Chondrocyte (in vitro differentiated cells): Measurements from ENCODE around the gene FAM222A. TPM values are rescaled to one million over a fixed set of nuclear protein-coding genes. Genes with fewer than 3 reads are reported as not detected.

ENCODE experiments used
- DNase-seq: peaks from one replicate; pipeline ENCODE4 v3.0.0; 2021; ENCODE audit warnings: mixed read lengths, low spot score
- H3K27ac Mint-ChIP-seq: one replicate; pipeline ENCODE4 v1.8.0; 2021; ENCODE audit warnings: mild to moderate bottlenecking, moderate library complexity, mixed read lengths; ENCODE audit not compliant: unreplicated experiment
- H3K27me3 Mint-ChIP-seq: 2 replicates; pipeline ENCODE4 v1.8.0; 2021; ENCODE audit warnings: low read depth, mixed read lengths
- H3K36me3 Mint-ChIP-seq: 2 replicates; pipeline ENCODE4 v1.8.0; 2021; ENCODE audit warnings: low read depth, mixed read lengths
- H3K4me1 Mint-ChIP-seq: 2 replicates; pipeline ENCODE4 v1.8.0; 2021; ENCODE audit warnings: low read depth, mild to moderate bottlenecking, mixed read lengths
- H3K4me3 Mint-ChIP-seq: one replicate; pipeline ENCODE4 v1.8.0; 2021; ENCODE audit warnings: mild to moderate bottlenecking, moderate library complexity, mixed read lengths; ENCODE audit not compliant: unreplicated experiment
- H3K9me3 Mint-ChIP-seq: 2 replicates; pipeline ENCODE4 v1.8.0; 2021; ENCODE audit warnings: low read depth, mixed read lengths
- total RNA-seq: library from RNA; stranded (reverse); gene quantifications from 3 replicates; pipeline ENCODE4 v1.2.1, GENCODE V29; 2021
- TF ChIP-seq, protein P1 (sequence below): fragments of 200-600 bp; sonication (generic); IDR thresholded peaks from 2 replicates; pipeline ENCODE4 v1.5.0; 2021; ENCODE audit warnings: antibody characterized with exemption, mild to moderate bottlenecking, moderate library complexity

The FAM222A gene
- total RNA-seq, 1 donor from 2014 or later: 1.0 TPM

GRCh38 chr12:109722022-109722720 lies 8.5 kb downstream of the FAM222A start:
- no peak overlapping the region for H3K4me3 Mint-ChIP-seq
- peaks cover 11% of the 10 kb centered on the region for H3K27me3 Mint-ChIP-seq
- no peak for DNase-seq
- no peaks in the 10 kb centered on the region for H3K4me1 Mint-ChIP-seq
- TF ChIP-seq, protein P1, sequence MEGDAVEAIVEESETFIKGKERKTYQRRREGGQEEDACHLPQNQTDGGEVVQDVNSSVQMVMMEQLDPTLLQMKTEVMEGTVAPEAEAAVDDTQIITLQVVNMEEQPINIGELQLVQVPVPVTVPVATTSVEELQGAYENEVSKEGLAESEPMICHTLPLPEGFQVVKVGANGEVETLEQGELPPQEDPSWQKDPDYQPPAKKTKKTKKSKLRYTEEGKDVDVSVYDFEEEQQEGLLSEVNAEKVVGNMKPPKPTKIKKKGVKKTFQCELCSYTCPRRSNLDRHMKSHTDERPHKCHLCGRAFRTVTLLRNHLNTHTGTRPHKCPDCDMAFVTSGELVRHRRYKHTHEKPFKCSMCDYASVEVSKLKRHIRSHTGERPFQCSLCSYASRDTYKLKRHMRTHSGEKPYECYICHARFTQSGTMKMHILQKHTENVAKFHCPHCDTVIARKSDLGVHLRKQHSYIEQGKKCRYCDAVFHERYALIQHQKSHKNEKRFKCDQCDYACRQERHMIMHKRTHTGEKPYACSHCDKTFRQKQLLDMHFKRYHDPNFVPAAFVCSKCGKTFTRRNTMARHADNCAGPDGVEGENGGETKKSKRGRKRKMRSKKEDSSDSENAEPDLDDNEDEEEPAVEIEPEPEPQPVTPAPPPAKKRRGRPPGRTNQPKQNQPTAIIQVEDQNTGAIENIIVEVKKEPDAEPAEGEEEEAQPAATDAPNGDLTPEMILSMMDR: no peak
- no peak overlapping the region for H3K27ac Mint-ChIP-seq
- no peaks in the 10 kb centered on the region for H3K36me3 Mint-ChIP-seq
- H3K9me3 Mint-ChIP-seq: no peaks in the 10 kb centered on the region

- no peaks in the 10 kb centered on the region for H3K4me1 Mint-ChIP-seq
- no peak overlapping the region for H3K27ac Mint-ChIP-seq
- no peaks in the 10 kb centered on the region for H3K9me3 Mint-ChIP-seq
- TF ChIP-seq, protein P1: no peak
- no peak for DNase-seq
- no peaks in the 10 kb centered on the region for H3K36me3 Mint-ChIP-seq
- peaks cover 6% of the 10 kb centered on the region for H3K27me3 Mint-ChIP-seq
- H3K4me3 Mint-ChIP-seq: no peak overlapping the region
Observed at GRCh38 chr12:109722721-109723094, 9.1 kb downstream of the FAM222A start.

DNA sequence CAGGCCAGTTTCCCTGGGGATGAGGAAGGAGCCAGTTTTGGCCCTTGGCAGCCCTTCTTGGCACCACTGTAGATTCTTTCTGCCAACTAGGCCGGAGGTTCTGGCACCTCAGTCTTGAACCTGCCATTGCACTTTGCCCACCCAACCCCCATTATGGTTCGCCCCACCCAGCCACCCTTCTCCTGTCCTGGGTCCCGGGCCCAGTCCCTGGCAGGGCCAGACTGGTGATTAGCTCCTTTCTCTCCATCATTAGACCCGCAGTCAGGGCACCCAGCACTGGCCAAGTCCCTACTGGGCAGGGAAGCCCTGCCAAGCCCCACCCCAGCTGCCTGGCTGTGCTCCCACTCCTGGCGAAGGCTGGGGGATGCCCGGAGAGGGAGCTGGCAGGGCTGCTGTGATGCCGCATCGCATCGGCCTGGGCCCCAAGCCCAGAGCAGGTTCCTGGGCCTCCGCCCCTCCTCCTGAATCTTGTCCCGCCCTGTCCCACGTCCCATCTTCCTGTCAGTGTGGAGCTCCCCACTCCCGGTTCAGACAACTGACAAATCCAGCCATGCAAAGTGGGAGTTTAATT lies 9.8 kb downstream of the FAM222A start:
- TF ChIP-seq, protein P1: no peak

DNA sequence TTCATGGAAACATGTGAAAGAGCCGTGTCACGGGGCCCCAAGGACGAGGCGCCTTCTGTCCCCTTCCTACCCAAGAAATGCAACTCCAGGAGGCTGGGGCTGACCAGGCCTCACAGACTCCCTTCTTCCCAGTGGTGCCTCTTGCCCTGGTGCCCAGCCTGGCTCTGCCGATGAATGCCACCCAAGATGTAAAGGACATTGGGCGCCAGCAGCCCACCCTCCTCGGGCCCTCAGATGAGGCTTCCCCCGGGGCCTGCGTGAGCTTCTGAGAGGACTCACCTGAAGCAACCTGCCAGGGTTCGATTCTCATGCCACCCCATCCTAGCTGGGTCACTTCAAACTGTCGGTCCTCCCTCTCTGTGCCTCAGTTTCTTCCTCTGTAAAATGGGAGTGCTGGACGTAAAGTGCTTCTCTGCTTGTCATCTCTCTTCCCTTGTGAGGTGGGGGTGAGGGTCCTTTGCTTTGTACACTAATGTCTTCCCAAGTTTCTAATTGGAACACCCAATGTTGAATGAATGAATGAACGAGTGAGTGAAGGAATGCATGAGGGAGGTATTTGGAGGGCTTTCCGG lies 10.8 kb downstream of the FAM222A start:
- no peaks in the 10 kb centered on the region for H3K4me1 Mint-ChIP-seq
- no peak for DNase-seq
- H3K27ac Mint-ChIP-seq: no peak overlapping the region
- H3K27me3 Mint-ChIP-seq: no peaks in the 10 kb centered on the region
- H3K4me3 Mint-ChIP-seq: no peak overlapping the region
- no peaks in the 10 kb centered on the region for H3K9me3 Mint-ChIP-seq
- no peaks in the 10 kb centered on the region for H3K36me3 Mint-ChIP-seq
- TF ChIP-seq, protein P1: no peak

More for the DNA sequence above, 9.8 kb downstream of the FAM222A start:
- Mint-ChIP-seq H3K9me3 (no peaks in the 10 kb centered on the region), H3K27me3 (peaks cover 4% of the 10 kb centered on the region), H3K27ac (no peak overlapping the region), H3K4me1 (no peaks in the 10 kb centered on the region), H3K36me3 (no peaks in the 10 kb centered on the region), H3K4me3 (no peak overlapping the region)
- DNase-seq: no peak

- no peaks in the 10 kb centered on the region for H3K4me1 Mint-ChIP-seq
- DNase-seq: peak; percentile 90
- H3K27ac Mint-ChIP-seq: no peak overlapping the region
- H3K27me3 Mint-ChIP-seq: no peaks in the 10 kb centered on the region
- H3K36me3 Mint-ChIP-seq: no peaks in the 10 kb centered on the region
- H3K4me3 Mint-ChIP-seq: no peak overlapping the region
- H3K9me3 Mint-ChIP-seq: no peaks in the 10 kb centered on the region
- TF ChIP-seq, protein P1: no peak
Observed at GRCh38 chr12:109725321-109726105, 11.9 kb downstream of the FAM222A start.
